Measurements from ENCODE around the gene MMP10.
"Not testable (repeated sequence)": the region's sequence is repeated elsewhere in the genome, so short reads cannot be mapped to it uniquely, and the experiment has no call there.

The MMP10 gene

GRCh38 chr11:102770191-102770590 lies 10.2 kb downstream of the MMP10 start:
- Histone ChIP-seq H3K4me3 (ENCODE audit: low read length) (no peak overlapping the region), H3K4me1 (ENCODE audit: insufficient read depth, low read length) (peaks cover 5% of the 10 kb centered on the region), H3K9me3 (ENCODE audit: low read length) (no peaks in the 10 kb centered on the region), H2AFZ (ENCODE audit: low read depth, low read length) (no peak overlapping the region), H3K36me3 (ENCODE audit: insufficient read depth, low read length) (no peaks in the 10 kb centered on the region), H3K27me3 (ENCODE audit: insufficient read depth, low read length) (no peaks in the 10 kb centered on the region)

GRCh38 chr11:102767800-102768199 lies 12.6 kb downstream of the MMP10 start:
- H3K9me3 ChIP-seq (ENCODE audit: low read length) = no peaks in the 10 kb centered on the region
- no peaks in the 10 kb centered on the region for H3K27me3 ChIP-seq (ENCODE audit: insufficient read depth, low read length)
- peaks cover 5% of the 10 kb centered on the region for H3K4me1 ChIP-seq (ENCODE audit: insufficient read depth, low read length)
- no peaks in the 10 kb centered on the region for H3K36me3 ChIP-seq (ENCODE audit: insufficient read depth, low read length)
- H2AFZ ChIP-seq (ENCODE audit: low read depth, low read length) = no peak overlapping the region
- no peak overlapping the region for H3K4me3 ChIP-seq (ENCODE audit: low read length)

GRCh38 chr11:102763440-102763839 lies 17.0 kb downstream of the MMP10 start:
- Histone ChIP-seq H3K27me3 (ENCODE audit: insufficient read depth, low read length) (no peaks in the 10 kb centered on the region), H3K9me3 (ENCODE audit: low read length) (no peaks in the 10 kb centered on the region), H3K36me3 (ENCODE audit: insufficient read depth, low read length) (no peaks in the 10 kb centered on the region), H3K4me1 (ENCODE audit: insufficient read depth, low read length) (peaks cover 14% of the 10 kb centered on the region), H2AFZ (ENCODE audit: low read depth, low read length) (no peak overlapping the region), H3K4me3 (ENCODE audit: low read length) (no peak overlapping the region)

- H3K9me3 ChIP-seq (ENCODE audit: low read length) = no peaks in the 10 kb centered on the region
- H2AFZ ChIP-seq (ENCODE audit: low read depth, low read length) = no peak overlapping the region
- no peak overlapping the region for H3K4me3 ChIP-seq (ENCODE audit: low read length)
- H3K36me3 ChIP-seq (ENCODE audit: insufficient read depth, low read length) = no peaks in the 10 kb centered on the region
- peaks cover 14% of the 10 kb centered on the region for H3K4me1 ChIP-seq (ENCODE audit: insufficient read depth, low read length)
- no peaks in the 10 kb centered on the region for H3K27me3 ChIP-seq (ENCODE audit: insufficient read depth, low read length)
Measured at GRCh38 chr11:102762361-102762767, 18.1 kb downstream of the MMP10 start.

GRCh38 chr11:102761646-102762238 lies 18.7 kb downstream of the MMP10 start:
- no peak overlapping the region for H2AFZ ChIP-seq (ENCODE audit: low read depth, low read length)
- no peaks in the 10 kb centered on the region for H3K9me3 ChIP-seq (ENCODE audit: low read length)
- H3K4me3 ChIP-seq (ENCODE audit: low read length) = no peak overlapping the region
- H3K4me1 ChIP-seq (ENCODE audit: insufficient read depth, low read length) = peaks cover 14% of the 10 kb centered on the region
- no peaks in the 10 kb centered on the region for H3K27me3 ChIP-seq (ENCODE audit: insufficient read depth, low read length)
- H3K36me3 ChIP-seq (ENCODE audit: insufficient read depth, low read length) = no peaks in the 10 kb centered on the region

- Histone ChIP-seq H3K9me3 (ENCODE audit: low read length) (no peaks in the 10 kb centered on the region), H2AFZ (ENCODE audit: low read depth, low read length) (no peak overlapping the region), H3K4me3 (ENCODE audit: low read length) (no peak overlapping the region), H3K36me3 (ENCODE audit: insufficient read depth, low read length) (no peaks in the 10 kb centered on the region), H3K27me3 (ENCODE audit: insufficient read depth, low read length) (no peaks in the 10 kb centered on the region), H3K4me1 (ENCODE audit: insufficient read depth, low read length) (peaks cover 14% of the 10 kb centered on the region)
Measured at GRCh38 chr11:102760344-102761035, 19.9 kb downstream of the MMP10 start.

- Histone ChIP-seq H2AFZ (ENCODE audit: low read depth, low read length) (no peak overlapping the region), H3K4me3 (ENCODE audit: low read length) (no peak overlapping the region), H3K36me3 (ENCODE audit: insufficient read depth, low read length) (no peaks in the 10 kb centered on the region), H3K4me1 (ENCODE audit: insufficient read depth, low read length) (peaks cover 14% of the 10 kb centered on the region), H3K9me3 (ENCODE audit: low read length) (no peaks in the 10 kb centered on the region), H3K27me3 (ENCODE audit: insufficient read depth, low read length) (no peaks in the 10 kb centered on the region)
Measured at GRCh38 chr11:102757823-102758549, 22.4 kb downstream of the MMP10 start.

- Histone ChIP-seq H3K9me3 (ENCODE audit: low read length) (no peaks in the 10 kb centered on the region), H3K4me3 (ENCODE audit: low read length) (no peak overlapping the region), H3K27me3 (ENCODE audit: insufficient read depth, low read length) (no peaks in the 10 kb centered on the region), H3K36me3 (ENCODE audit: insufficient read depth, low read length) (no peaks in the 10 kb centered on the region), H2AFZ (ENCODE audit: low read depth, low read length) (no peak overlapping the region), H3K4me1 (ENCODE audit: insufficient read depth, low read length) (no peaks in the 10 kb centered on the region)
Measured at GRCh38 chr11:102753267-102753666, 27.2 kb downstream of the MMP10 start.

- H3K4me3 ChIP-seq (ENCODE audit: low read length) = no peak overlapping the region
- H3K36me3 ChIP-seq (ENCODE audit: insufficient read depth, low read length) = no peaks in the 10 kb centered on the region
- no peak overlapping the region for H2AFZ ChIP-seq (ENCODE audit: low read depth, low read length)
- no peaks in the 10 kb centered on the region for H3K27me3 ChIP-seq (ENCODE audit: insufficient read depth, low read length)
- H3K9me3 ChIP-seq (ENCODE audit: low read length) = no peaks in the 10 kb centered on the region
- no peaks in the 10 kb centered on the region for H3K4me1 ChIP-seq (ENCODE audit: insufficient read depth, low read length)
Measured at GRCh38 chr11:102751673-102752072, 28.8 kb downstream of the MMP10 start.

GRCh38 chr11:102749101-102749722 lies 31.2 kb downstream of the MMP10 start:
- no peaks in the 10 kb centered on the region for H3K36me3 ChIP-seq (ENCODE audit: insufficient read depth, low read length)
- H3K27me3 ChIP-seq (ENCODE audit: insufficient read depth, low read length) = no peaks in the 10 kb centered on the region
- H2AFZ ChIP-seq (ENCODE audit: low read depth, low read length) = no peak overlapping the region

GRCh38 chr11:102746746-102747578 lies 33.5 kb downstream of the MMP10 start:
- H2AFZ ChIP-seq (ENCODE audit: low read depth, low read length); H3K4me1 ChIP-seq (ENCODE audit: insufficient read depth, low read length); H3K4me3 ChIP-seq (ENCODE audit: low read length); H3K27me3 ChIP-seq (ENCODE audit: insufficient read depth, low read length); H3K9me3 ChIP-seq (ENCODE audit: low read length); H3K36me3 ChIP-seq (ENCODE audit: insufficient read depth, low read length): not testable (repeated sequence)

More at GRCh38 chr11:102749101-102749722, 31.2 kb downstream of the MMP10 start:
- no peak overlapping the region for H3K4me3 ChIP-seq (ENCODE audit: low read length)
- H3K4me1 ChIP-seq (ENCODE audit: insufficient read depth, low read length) = no peaks in the 10 kb centered on the region
- no peaks in the 10 kb centered on the region for H3K9me3 ChIP-seq (ENCODE audit: low read length)

GRCh38 chr11:102734650-102735049 lies 45.8 kb downstream of the MMP10 start:
- H3K36me3 ChIP-seq (ENCODE audit: insufficient read depth, low read length) = no peaks in the 10 kb centered on the region
- H3K4me3 ChIP-seq (ENCODE audit: low read length) = no peak overlapping the region

More at GRCh38 chr11:102734650-102735049, 45.8 kb downstream of the MMP10 start:
- no peak overlapping the region for H2AFZ ChIP-seq (ENCODE audit: low read depth, low read length)
- no peaks in the 10 kb centered on the region for H3K27me3 ChIP-seq (ENCODE audit: insufficient read depth, low read length)
- H3K4me1 ChIP-seq (ENCODE audit: insufficient read depth, low read length) = no peaks in the 10 kb centered on the region
- no peaks in the 10 kb centered on the region for H3K9me3 ChIP-seq (ENCODE audit: low read length)

Measured in neuron (in vitro differentiated cells).